ENCODE measurements around the gene C2orf92. TPM values are rescaled to one million over a fixed set of nuclear protein-coding genes. Genes with fewer than 3 reads are reported as not detected.

Gene C2orf92
- polyA plus RNA-seq, 2 of the 4 experiments (the other 2 are of a cell fraction) = 1.1 to 2.7 TPM

DNA sequence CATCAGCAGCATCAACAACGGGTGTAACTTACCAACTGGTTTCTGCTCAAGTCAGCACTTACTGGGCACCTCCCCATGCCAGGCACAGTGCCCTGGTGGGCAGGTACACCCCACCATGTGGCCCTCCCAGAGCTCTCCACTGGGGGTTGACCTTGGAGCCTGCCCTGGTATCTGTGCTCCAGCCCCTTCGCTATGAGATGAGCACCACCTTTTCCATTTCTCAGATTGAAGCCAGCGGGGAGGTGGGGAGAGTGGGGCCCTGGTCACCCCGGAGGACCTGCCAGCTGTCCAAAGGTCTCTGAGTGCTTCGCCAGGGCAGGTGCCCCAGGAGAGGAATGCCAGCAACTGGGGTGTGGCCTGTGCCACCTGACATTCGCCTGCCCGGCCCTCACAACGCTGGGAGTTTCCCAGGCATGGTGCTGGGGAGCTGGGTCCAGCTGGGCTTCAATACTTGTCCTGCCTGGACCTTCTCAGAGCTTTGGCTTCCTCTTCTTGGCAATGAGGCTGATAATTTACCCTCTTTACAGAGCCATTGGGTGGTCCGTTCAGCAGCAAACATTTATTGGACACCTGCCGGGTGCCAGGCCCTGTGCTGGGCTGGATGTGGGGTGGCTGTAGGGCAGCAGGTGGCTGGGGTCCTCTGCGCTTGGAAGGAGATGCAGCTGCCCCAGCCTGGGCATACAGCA, 38.0 kb downstream of the C2orf92 start:
- no peak overlapping the region for H3K4me2 ChIP-seq
- no peak overlapping the region for H3K27ac ChIP-seq
- no peak for ATAC-seq
- POLR2A ChIA-PET = no interaction called here
- FAIRE-seq = no peak
- TF ChIP-seq HOXA7 (CRISPR knock-in tag; IDR thresholded peaks at IDR 0.05) (no peak), NR3C1 (IDR thresholded peaks at IDR 0.05) (no peak), FOXS1 (CRISPR knock-in tag; IDR thresholded peaks at IDR 0.05) (no peak), GATA3 (IDR thresholded peaks at IDR 0.05; ENCODE audit: borderline replicate concordance) (no peak), HOXB13 (CRISPR knock-in tag; IDR thresholded peaks at IDR 0.05; ENCODE audit: low read depth) (no peak), MYC (IDR thresholded peaks at IDR 0.05; ENCODE audit: borderline replicate concordance, low read length) (no peak), ZFP36 (IDR thresholded peaks at IDR 0.05; ENCODE audit: borderline replicate concordance, partially characterized antibody) (no peak), ZSCAN20 (CRISPR knock-in tag; IDR thresholded peaks at IDR 0.05) (no peak), MAFK (IDR thresholded peaks at IDR 0.05; ENCODE audit: partially characterized antibody) (no peak)
- TF ChIP-seq, protein P1, sequence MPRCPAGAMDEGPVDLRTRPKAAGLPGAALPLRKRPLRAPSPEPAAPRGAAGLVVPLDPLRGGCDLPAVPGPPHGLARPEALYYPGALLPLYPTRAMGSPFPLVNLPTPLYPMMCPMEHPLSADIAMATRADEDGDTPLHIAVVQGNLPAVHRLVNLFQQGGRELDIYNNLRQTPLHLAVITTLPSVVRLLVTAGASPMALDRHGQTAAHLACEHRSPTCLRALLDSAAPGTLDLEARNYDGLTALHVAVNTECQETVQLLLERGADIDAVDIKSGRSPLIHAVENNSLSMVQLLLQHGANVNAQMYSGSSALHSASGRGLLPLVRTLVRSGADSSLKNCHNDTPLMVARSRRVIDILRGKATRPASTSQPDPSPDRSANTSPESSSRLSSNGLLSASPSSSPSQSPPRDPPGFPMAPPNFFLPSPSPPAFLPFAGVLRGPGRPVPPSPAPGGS (IDR thresholded peaks at IDR 0.05) = no peak
- TF ChIP-seq, protein P2, sequence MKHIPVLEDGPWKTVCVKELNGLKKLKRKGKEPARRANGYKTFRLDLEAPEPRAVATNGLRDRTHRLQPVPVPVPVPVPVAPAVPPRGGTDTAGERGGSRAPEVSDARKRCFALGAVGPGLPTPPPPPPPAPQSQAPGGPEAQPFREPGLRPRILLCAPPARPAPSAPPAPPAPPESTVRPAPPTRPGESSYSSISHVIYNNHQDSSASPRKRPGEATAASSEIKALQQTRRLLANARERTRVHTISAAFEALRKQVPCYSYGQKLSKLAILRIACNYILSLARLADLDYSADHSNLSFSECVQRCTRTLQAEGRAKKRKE (CRISPR knock-in tag; IDR thresholded peaks at IDR 0.05; ENCODE audit: low read depth) = no peak
- no peak overlapping the region for H3K4me3 ChIP-seq
- H3K9me3 ChIP-seq = no peaks in the 10 kb centered on the region
- no peak for DNase-seq (ENCODE audit: low read depth in 1 of 2, low spot score in 1 of 2)
- no peaks in the 10 kb centered on the region for H3K4me1 ChIP-seq
- WGBS (ENCODE audit: missing lambda C conversion rate) = 48% methylated on average over 8 of the region's 11 CpGs
- CTCF ChIA-PET = interaction anchor here (0.8 to 10.0 kb wide), 4 partner anchors 9 to 678 kb away, joined by 3 to 106 read pairs (median 12); no protein-coding TSS in a partner anchor

DNA sequence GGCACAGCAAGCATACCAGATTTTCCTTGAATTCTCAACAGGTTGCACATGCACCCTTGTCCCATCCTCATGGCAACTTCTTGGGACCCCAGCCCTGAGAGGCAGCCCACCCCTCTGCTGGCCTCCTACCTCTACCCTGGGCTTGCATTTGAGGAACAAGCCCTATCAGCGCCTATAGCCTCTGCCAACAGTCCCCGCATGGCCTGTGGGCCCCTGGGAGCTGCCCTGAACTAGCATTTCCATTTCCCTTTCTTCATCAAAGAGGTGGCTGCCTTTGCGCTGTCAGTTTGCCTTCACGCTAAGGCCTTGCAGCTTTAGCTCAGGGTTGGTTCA, 38.5 kb downstream of the C2orf92 start:
- no peak overlapping the region for H3K4me2 ChIP-seq
- 60% methylated on average over 2 of the region's 4 CpGs for WGBS (ENCODE audit: missing lambda C conversion rate)
- no peak overlapping the region for H3K4me3 ChIP-seq
- CTCF ChIA-PET = interaction anchor here (0.8 to 10.0 kb wide), 3 partner anchors 9 to 677 kb away, joined by 3 to 106 read pairs (median 22); no protein-coding TSS in a partner anchor
- no peaks in the 10 kb centered on the region for H3K9me3 ChIP-seq
- no peak for ATAC-seq
- POLR2A ChIA-PET = no interaction called here
- no peak for FAIRE-seq
- no peak for TF ChIP-seq HDAC2 (IDR thresholded peaks at IDR 0.05)
- TF ChIP-seq RCOR1 (IDR thresholded peaks at IDR 0.05; ENCODE audit: low read depth, low read length) = no peak
- TF ChIP-seq JUNB (IDR thresholded peaks at IDR 0.05) = no peak
- no peak for TF ChIP-seq CEBPB (IDR thresholded peaks at IDR 0.05)
- no peak for TF ChIP-seq RFX5 (IDR thresholded peaks at IDR 0.05)
- TF ChIP-seq ZNF302 (CRISPR knock-in tag; IDR thresholded peaks at IDR 0.05) = no peak
- no peak for TF ChIP-seq POLR2AphosphoS2 (conservative IDR thresholded peaks at IDR 0.05; ENCODE audit: low read length)
- TF ChIP-seq POLR2A (IDR thresholded peaks at IDR 0.05; ENCODE audit: low read length) = no peak
- TF ChIP-seq ZSCAN20 (CRISPR knock-in tag; IDR thresholded peaks at IDR 0.05) = no peak
- TF ChIP-seq BHLHE40 (IDR thresholded peaks at IDR 0.05; ENCODE audit: low read depth, low read length) = no peak
- no peak for TF ChIP-seq HEYL (CRISPR knock-in tag; IDR thresholded peaks at IDR 0.05)
- no peak for TF ChIP-seq TP53 (CRISPR knock-in tag; IDR thresholded peaks at IDR 0.05)
- TF ChIP-seq, protein P3, sequence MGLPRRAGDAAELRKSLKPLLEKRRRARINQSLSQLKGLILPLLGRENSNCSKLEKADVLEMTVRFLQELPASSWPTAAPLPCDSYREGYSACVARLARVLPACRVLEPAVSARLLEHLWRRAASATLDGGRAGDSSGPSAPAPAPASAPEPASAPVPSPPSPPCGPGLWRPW (IDR thresholded peaks at IDR 0.05) = no peak
- TF ChIP-seq KDM1A (IDR thresholded peaks at IDR 0.05; ENCODE audit: low read depth) = no peak
- TF ChIP-seq SREBF2 (IDR thresholded peaks at IDR 0.05) = no peak
- TF ChIP-seq JUN (IDR thresholded peaks at IDR 0.05) = no peak
- no peak overlapping the region for H3K27ac ChIP-seq
- no peaks in the 10 kb centered on the region for H3K4me1 ChIP-seq
- DNase-seq (ENCODE audit: low read depth in 1 of 2, low spot score in 1 of 2) = no peak
